HepG2 (cell line): ENCODE data around the gene NECAB2. TPM values are rescaled to one million over a fixed set of nuclear protein-coding genes. Genes with fewer than 3 reads are reported as not detected.
A peak's percentile ranks its signal among the peaks of the same experiment; 100 is the strongest.

Experiments
- ATAC-seq: fragments of 200-7000 bp; cut with Tn5 transposase; 3 replicates; pipeline ENCODE4 v1.9.1; 2020; ENCODE audit warnings: mild to moderate bottlenecking, moderate library complexity
- BruUV-seq: library from RNA; stranded (reverse); fragments of 400-500 nt; replicated peaks from 2 replicates; lab custom pipeline; 2021; lab: Mats Ljungman, UMichigan
- CTCF ChIA-PET: fragments of 300-600 bp; formaldehyde crosslinking; extraction: SDS; loops from one replicate; lab custom pipeline; 2021; ENCODE audit warnings: low total read pairs, inconsistent platforms, low intra/inter-chr PET ratio; lab: Yijun Ruan, JAX
- POLR2A ChIA-PET: fragments of 350-600 bp; sonication (Branson Sonifier 250); formaldehyde crosslinking; loops from one replicate; lab custom pipeline; 2020; ENCODE audit warnings: antibody characterized with exemption, inconsistent platforms; lab: Yijun Ruan, JAX
- DNase-seq: peaks from one replicate; pipeline ENCODE4 v3.0.0-alpha.2; 2015; ENCODE audit warnings: low spot score
- FAIRE-seq: peaks from 3 replicates; lab custom pipeline; 2011; peaks lifted over from hg19 to GRCh38; lab: Jason Lieb, UNC
- H2AFZ ChIP-seq: one replicate; pipeline ENCODE4 v1.6.1; 2011; ENCODE audit warnings: low read length, inconsistent platforms
- H3K27ac ChIP-seq: fragments of 300-600 bp; 3 replicates; pipeline ENCODE4 v1.8.0; 2011; ENCODE audit warnings: mixed run types, mild to moderate bottlenecking, mixed read lengths, low read length, inconsistent platforms; ENCODE audit not compliant: insufficient read depth; ENCODE audit errors: extremely low read length
- H3K27me3 ChIP-seq, 2 experiments: fragments of 200-600 bp in 1 of 2; 2 replicates in 1 of 2; 3 replicates in 1 of 2; pipeline versions ENCODE4 v1.6.0 to v1.8.0; 2011; ENCODE audit warnings: low read length in 2 of 2, mild to moderate bottlenecking in 2 of 2, moderate library complexity in 2 of 2, inconsistent platforms in 1 of 2; ENCODE audit not compliant: insufficient read depth in 2 of 2, control insufficient read depth in 1 of 2
- H3K36me3 ChIP-seq, 2 experiments: fragments of 200-600 bp in 1 of 2; replicated peaks in 1 of 2; 2 replicates in 1 of 2; 3 replicates in 1 of 2; pipeline versions ENCODE4 v1.5.1 to v1.8.0; 2011; ENCODE audit warnings: low read length in 2 of 2, inconsistent platforms in 1 of 2; ENCODE audit not compliant: insufficient read depth in 2 of 2, control insufficient read depth in 1 of 2
- H3K4me1 ChIP-seq: 2 replicates; pipeline ENCODE4 v1.5.1; 2012; ENCODE audit warnings: low read length, inconsistent platforms; ENCODE audit not compliant: insufficient read depth
- H3K4me2 ChIP-seq: 2 replicates; pipeline ENCODE4 v1.6.0; 2011; ENCODE audit warnings: low read depth, low read length, inconsistent platforms
- H3K4me3 ChIP-seq, 3 experiments: fragments of 200-600 bp in 1 of 3; sonication (generic), shearing (Covaris generic) in 1 of 3; replicated peaks in 1 of 3; 2 replicates each; pipeline ENCODE4 v1.5.1; 2011 to 2016; ENCODE audit warnings: low read length in 3 of 3, inconsistent platforms in 2 of 3, low read depth in 2 of 3, mild to moderate bottlenecking in 2 of 3, control low read depth in 1 of 3, mixed read lengths in 1 of 3; ENCODE audit not compliant: insufficient read depth in 1 of 3
- H3K79me2 ChIP-seq: one replicate; pipeline ENCODE4 v1.6.1; 2011; ENCODE audit warnings: low read length, inconsistent platforms; ENCODE audit not compliant: insufficient read depth
- H3K9ac ChIP-seq: 2 replicates; pipeline ENCODE4 v1.6.0; 2011; ENCODE audit warnings: mild to moderate bottlenecking, low read depth, low read length, inconsistent platforms; ENCODE audit not compliant: insufficient read depth
- H3K9me3 ChIP-seq: 2 replicates; pipeline ENCODE4 v1.5.1; 2012; ENCODE audit warnings: mild to moderate bottlenecking, low read length
- H4K20me1 ChIP-seq: 2 replicates; pipeline ENCODE4 v1.6.0; 2011; ENCODE audit warnings: inconsistent platforms, mild to moderate bottlenecking, low read length, moderate library complexity; ENCODE audit not compliant: insufficient read depth
- HDAC6 ChIP-seq: fragments of 200-600 bp; sonication (generic); IDR thresholded peaks from 2 replicates; pipeline ENCODE4 v1.7.0; 2017; ENCODE audit warnings: mild to moderate bottlenecking, antibody characterized with exemption, low read length, low read depth
- POLR2AphosphoS5 ChIP-seq: IDR thresholded peaks from 2 replicates; pipeline ENCODE4 v1.6.1; 2012; ENCODE audit warnings: low read depth, low read length
- ZSCAN25 ChIP-seq: sonication (generic); formaldehyde crosslinking; IDR thresholded peaks from 2 replicates; pipeline ENCODE4 v1.8.0; 2022; ENCODE audit warnings: mild to moderate bottlenecking, missing genetic modification reagents
- WGBS: methylation state at CpG from one replicate; pipeline ENCODE4 v1.1.6; 2017; ENCODE audit warnings: low lambda C conversion rate; 5-methylcytosine and 5-hydroxymethylcytosine counted together
- in situ Hi-C: cut with HindIII; loops from 2 replicates; pipeline ENCODE4 v1.10.0; 2017; ENCODE audit warnings: low pct_unique_long_range_greater_than_20kb; ENCODE audit not compliant: extremely low pct_ligation_motif_present
- intact Hi-C: fragments of 100-400 bp; cut with micrococcal nuclease; formaldehyde crosslinking; loops from one replicate; pipeline ENCODE4 v1.10.0; 2022; ENCODE audit not compliant: unreplicated experiment
- polyA plus RNA-seq, 8 experiments: library from polyadenylated mRNA; depleted of rRNA in 3 of 8; stranded (reverse) in 7 of 8; unstranded in 1 of 8; fragments of >200 nt; fragmentation: Illumina TruSeq in 4 of 8; extraction: Trizol in 4 of 8; gene quantifications; 2 replicates each; pipeline versions ENCODE4 v1.2.1 to v1.2.3, GENCODE V29; 2011 to 2016; ENCODE audit warnings: low read depth in 4 of 8, missing spikeins in 1 of 8, mixed read lengths in 1 of 8; ENCODE audit not compliant: insufficient read depth in 1 of 8
- total RNA-seq, 5 experiments: library from RNA; depleted of rRNA; stranded (reverse); fragments of >200 nt; fragmentation: Illumina TruSeq; extraction: Trizol; gene quantifications; 2 replicates each; pipeline ENCODE4 v1.2.3, GENCODE V29; 2016; ENCODE audit warnings: low read depth in 1 of 5
- TF ChIP-seq, protein P1 (sequence below): sonication (generic); formaldehyde crosslinking; IDR thresholded peaks from 2 replicates; pipeline ENCODE4 v1.5.1; 2020; ENCODE audit warnings: missing genetic modification reagents, mild to moderate bottlenecking, borderline replicate concordance
- TF ChIP-seq, protein P2 (sequence below): sonication (generic); formaldehyde crosslinking; IDR thresholded peaks from 2 replicates; pipeline ENCODE4 v1.4.0; 2020; ENCODE audit warnings: missing genetic modification reagents

NECAB2 gene
- total and polyA plus RNA-seq, 2 of the 13 experiments (the other 11 are each of a cell fraction or from before 2014, with no cell fraction given): 0.21 to 0.49 TPM

DNA sequence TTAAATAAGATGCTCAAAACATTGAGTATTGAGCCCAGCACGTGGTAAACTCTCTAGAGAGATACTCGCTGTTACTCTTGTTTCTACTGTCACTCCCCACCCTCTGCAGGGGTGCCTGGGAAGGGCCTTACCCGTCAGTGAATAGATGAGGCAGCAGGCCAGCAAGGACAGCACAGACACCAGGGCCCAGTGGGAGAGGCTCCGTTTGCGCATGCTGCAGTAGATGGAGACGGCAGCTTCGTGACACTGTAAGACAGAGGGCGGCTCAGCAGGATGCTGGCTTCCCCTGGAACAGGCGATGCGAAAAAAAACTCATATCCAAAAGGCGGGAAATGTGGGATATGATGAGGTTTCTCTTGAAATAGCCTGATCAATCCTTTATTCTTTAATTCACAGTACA, 54.6 kb downstream of the NECAB2 start:
- FAIRE-seq (no peak), DNase-seq (no peak), ATAC-seq (0 out of 3 replicates have a peak, but pooled peaks have one; percentile 8)
- TF ChIP-seq HDAC6: no peak
- TF ChIP-seq, protein P1, sequence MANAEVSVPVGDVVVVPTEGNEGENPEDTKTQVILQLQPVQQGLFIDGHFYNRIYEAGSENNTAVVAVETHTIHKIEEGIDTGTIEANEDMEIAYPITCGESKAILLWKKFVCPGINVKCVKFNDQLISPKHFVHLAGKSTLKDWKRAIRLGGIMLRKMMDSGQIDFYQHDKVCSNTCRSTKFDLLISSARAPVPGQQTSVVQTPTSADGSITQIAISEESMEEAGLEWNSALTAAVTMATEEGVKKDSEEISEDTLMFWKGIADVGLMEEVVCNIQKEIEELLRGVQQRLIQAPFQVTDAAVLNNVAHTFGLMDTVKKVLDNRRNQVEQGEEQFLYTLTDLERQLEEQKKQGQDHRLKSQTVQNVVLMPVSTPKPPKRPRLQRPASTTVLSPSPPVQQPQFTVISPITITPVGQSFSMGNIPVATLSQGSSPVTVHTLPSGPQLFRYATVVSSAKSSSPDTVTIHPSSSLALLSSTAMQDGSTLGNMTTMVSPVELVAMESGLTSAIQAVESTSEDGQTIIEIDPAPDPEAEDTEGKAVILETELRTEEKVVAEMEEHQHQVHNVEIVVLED (CRISPR knock-in tag): peak; percentile 18; the same call in 1 of the 2 replicates
- TF ChIP-seq POLR2AphosphoS5: no peak
- peak; percentile 86 for TF ChIP-seq ZSCAN25 (CRISPR knock-in tag)
- TF ChIP-seq, protein P2, sequence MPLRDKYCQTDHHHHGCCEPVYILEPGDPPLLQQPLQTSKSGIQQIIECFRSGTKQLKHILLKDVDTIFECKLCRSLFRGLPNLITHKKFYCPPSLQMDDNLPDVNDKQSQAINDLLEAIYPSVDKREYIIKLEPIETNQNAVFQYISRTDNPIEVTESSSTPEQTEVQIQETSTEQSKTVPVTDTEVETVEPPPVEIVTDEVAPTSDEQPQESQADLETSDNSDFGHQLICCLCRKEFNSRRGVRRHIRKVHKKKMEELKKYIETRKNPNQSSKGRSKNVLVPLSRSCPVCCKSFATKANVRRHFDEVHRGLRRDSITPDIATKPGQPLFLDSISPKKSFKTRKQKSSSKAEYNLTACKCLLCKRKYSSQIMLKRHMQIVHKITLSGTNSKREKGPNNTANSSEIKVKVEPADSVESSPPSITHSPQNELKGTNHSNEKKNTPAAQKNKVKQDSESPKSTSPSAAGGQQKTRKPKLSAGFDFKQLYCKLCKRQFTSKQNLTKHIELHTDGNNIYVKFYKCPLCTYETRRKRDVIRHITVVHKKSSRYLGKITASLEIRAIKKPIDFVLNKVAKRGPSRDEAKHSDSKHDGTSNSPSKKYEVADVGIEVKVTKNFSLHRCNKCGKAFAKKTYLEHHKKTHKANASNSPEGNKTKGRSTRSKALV: no peak
- in situ Hi-C loops: no loop called here
- peaks cover 23% of the 10 kb centered on the region for H3K9me3 ChIP-seq
- H3K36me3 ChIP-seq: no peaks in the 10 kb centered on the region
- no peak overlapping the region for H2AFZ ChIP-seq
- 73% methylated on average over 11 of the region's 11 CpGs for WGBS
- H3K4me2 ChIP-seq: peak overlapping the region; percentile 14; the same call in 1 of the 2 replicates
- no peak overlapping the region for H3K27ac ChIP-seq
- ChIA-PET CTCF (no interaction called here), POLR2A (no interaction called here)
- H3K4me1 ChIP-seq: peaks cover 61% of the 10 kb centered on the region
- no peak overlapping the region for H3K9ac ChIP-seq
- BruUV-seq: no TSS peak
- no peaks in the 10 kb centered on the region for H4K20me1 ChIP-seq
- no peak overlapping the region for H3K4me3 ChIP-seq
- intact Hi-C loops: no loop called here
- H3K79me2 ChIP-seq: no peaks in the 10 kb centered on the region
- no peaks in the 10 kb centered on the region for H3K27me3 ChIP-seq
